Memory B cell (primary cell): ENCODE measurements around the gene CPPED1.
"Not testable (repeated sequence)": the region's sequence is repeated elsewhere in the genome, so short reads cannot be mapped to it uniquely, and the experiment has no call there.

Source experiments
- ATAC-seq: fragments of 150-1000 bp; cut with Tn5 transposase; 2 replicates; pipeline ENCODE4 v1.10.0; 2021; ENCODE audit warnings: low read depth, mild to moderate bottlenecking, moderate library complexity
- DNase-seq, 2 donors: peaks; one replicate each; pipeline ENCODE4 v3.0.0; 2022; ENCODE audit warnings: low spot score in 2 of 2
- H3K27ac Mint-ChIP-seq: one replicate; pipeline ENCODE4 v1.8.0; 2022; ENCODE audit warnings: mild to moderate bottlenecking, moderate library complexity, mixed read lengths
- H3K27me3 Mint-ChIP-seq: one replicate; pipeline ENCODE4 v1.8.0; 2022; ENCODE audit warnings: mixed read lengths
- H3K36me3 Mint-ChIP-seq: one replicate; pipeline ENCODE4 v1.8.0; 2022; ENCODE audit warnings: mild to moderate bottlenecking, mixed read lengths
- H3K4me1 Mint-ChIP-seq: one replicate; pipeline ENCODE4 v1.8.0; 2022; ENCODE audit warnings: mixed read lengths
- H3K4me3 Mint-ChIP-seq: one replicate; pipeline ENCODE4 v1.8.0; 2022; ENCODE audit warnings: mild to moderate bottlenecking, moderate library complexity, mixed read lengths
- H3K9me3 Mint-ChIP-seq: one replicate; pipeline ENCODE4 v1.8.0; 2022; ENCODE audit warnings: mixed read lengths

CPPED1 gene

DNA sequence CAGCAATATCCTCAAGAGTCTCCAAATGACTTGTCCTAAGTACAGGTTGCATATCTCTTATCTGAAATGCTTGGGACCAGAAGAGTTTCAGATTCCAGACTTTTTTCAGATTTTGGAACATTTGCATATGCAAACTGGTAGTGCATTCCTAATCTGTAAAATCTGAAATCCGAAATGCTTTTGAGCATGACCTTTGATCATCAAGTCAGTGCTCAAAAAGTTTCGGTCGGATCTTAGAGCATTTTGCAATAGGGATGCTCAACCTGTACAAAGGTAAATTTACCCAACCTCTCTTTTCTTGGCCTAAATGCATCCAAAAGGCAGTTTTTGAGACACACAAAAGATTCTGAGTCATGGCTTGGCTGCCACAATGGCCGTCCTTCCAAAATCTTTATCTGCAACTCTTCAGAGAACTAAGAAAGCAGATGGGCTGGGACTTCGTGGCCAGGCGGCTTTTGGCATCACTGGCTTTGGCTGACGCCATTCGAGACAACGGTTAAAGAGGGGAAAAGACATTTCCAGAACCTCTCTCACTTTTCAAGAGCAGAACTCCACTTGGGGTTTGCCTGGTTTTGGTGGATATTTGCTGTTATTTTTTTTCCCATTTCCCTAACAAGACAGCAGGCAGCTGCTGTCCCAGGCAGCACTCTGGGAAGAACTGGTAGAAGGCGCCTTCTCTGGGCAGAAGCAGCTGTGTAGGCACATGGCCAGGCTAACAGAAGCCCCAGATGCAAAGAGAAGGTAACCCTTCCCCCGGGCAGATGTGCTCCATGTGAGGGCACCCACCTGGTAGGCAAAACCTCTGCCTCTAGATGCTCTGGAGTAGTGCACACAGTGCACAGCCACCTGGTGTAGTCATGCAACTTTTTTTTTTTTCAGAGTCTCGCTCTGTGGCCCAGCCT, 8.9 kb downstream of the CPPED1 start:
- DNase-seq (no peak), ATAC-seq (no peak)
- H3K36me3 Mint-ChIP-seq, result peaks cover 16% of the 10 kb centered on the region
- peaks cover 5% of the 10 kb centered on the region for H3K9me3 Mint-ChIP-seq
- no peak overlapping the region for H3K4me3 Mint-ChIP-seq
- H3K27me3 Mint-ChIP-seq, result no peaks in the 10 kb centered on the region
- peaks cover 4% of the 10 kb centered on the region for H3K4me1 Mint-ChIP-seq
- H3K27ac Mint-ChIP-seq, result no peak overlapping the region

DNA sequence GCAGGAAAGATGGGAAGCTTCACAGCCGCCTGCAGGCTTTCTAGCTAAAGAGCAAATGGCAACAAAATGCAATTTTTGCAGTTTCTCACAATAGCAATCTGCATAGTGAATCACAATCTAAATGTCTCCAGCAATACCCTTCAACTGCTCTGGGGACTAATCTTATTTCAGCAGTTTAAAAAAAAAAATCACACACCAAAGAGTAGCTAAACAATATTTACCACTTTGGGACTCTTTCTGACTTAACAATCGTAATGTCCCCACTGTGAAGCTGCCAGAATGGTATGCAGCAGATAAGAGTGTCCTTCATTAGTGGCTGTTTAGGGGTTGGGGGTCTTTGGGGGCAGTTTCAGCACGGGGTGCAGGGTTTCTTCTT, 9.8 kb downstream of the CPPED1 start:
- Mint-ChIP-seq H3K4me3 (no peak overlapping the region), H3K4me1 (peaks cover 4% of the 10 kb centered on the region), H3K27ac (no peak overlapping the region), H3K9me3 (peaks cover 5% of the 10 kb centered on the region), H3K36me3 (peaks cover 18% of the 10 kb centered on the region), H3K27me3 (no peaks in the 10 kb centered on the region)
- no peak for DNase-seq
- no peak for ATAC-seq

DNA sequence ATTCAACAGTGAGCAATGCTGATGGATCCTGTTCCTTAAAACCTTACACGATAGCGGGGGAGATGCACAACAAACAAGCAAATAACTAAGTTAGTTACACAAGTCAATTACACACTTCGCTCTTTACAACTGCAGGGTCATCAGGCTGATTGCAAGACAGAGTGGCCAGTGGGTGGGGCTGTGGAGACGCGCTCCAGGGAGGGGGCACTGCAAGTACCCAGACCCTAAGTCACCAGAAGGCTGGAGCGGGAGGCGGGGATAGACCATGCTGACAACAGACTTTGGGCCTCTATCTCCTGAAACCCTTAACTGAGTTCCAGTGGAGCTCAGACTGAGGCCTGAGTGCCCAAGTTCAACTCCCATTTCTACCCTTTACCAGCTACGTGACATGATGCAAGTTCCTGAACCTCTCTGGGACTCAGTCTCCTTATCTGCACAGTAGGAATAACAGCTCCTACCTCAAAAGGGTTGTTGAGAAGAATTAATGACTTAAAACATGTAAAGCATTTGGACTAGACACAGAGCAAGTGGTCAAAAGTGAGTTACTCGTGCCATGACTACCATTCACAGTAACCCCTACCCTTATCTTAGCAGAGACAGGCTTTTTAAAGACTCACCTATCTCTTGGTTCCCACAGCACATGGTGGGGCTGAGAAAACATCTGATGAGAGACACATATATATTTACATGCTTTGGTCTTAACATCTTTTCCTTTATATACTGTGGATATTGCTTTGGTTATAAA, 10.4 kb downstream of the CPPED1 start:
- Mint-ChIP-seq H3K4me3 (no peak overlapping the region), H3K36me3 (peaks cover 18% of the 10 kb centered on the region), H3K9me3 (peaks cover 5% of the 10 kb centered on the region), H3K27ac (no peak overlapping the region), H3K27me3 (no peaks in the 10 kb centered on the region), H3K4me1 (peaks cover 4% of the 10 kb centered on the region)
- DNase-seq (no peak), ATAC-seq (no peak)

DNA sequence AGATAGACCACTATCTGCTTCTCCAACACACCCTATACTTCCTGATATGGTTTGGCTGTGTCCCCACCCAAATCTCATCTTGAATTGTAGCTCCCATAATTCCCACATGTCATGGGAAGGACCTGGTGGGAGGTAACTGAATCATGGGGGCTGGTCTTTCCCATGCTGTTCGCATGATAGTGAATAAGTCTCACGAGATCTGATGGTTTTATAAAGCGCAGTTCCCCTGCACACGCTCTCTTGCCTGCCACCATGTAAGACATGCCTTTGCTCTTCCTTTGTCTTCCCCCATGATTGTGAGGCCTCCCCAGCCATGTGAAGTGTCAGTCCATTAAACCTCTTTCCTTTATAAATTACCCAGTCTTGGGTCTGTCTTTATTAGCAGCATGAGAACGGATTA, 11.2 kb downstream of the CPPED1 start:
- not testable (repeated sequence) for H3K27ac Mint-ChIP-seq, DNase-seq, H3K9me3 Mint-ChIP-seq, H3K27me3 Mint-ChIP-seq, ATAC-seq, H3K4me3 Mint-ChIP-seq, H3K4me1 Mint-ChIP-seq
- H3K36me3 Mint-ChIP-seq, result peaks cover 18% of the 10 kb centered on the region

DNA sequence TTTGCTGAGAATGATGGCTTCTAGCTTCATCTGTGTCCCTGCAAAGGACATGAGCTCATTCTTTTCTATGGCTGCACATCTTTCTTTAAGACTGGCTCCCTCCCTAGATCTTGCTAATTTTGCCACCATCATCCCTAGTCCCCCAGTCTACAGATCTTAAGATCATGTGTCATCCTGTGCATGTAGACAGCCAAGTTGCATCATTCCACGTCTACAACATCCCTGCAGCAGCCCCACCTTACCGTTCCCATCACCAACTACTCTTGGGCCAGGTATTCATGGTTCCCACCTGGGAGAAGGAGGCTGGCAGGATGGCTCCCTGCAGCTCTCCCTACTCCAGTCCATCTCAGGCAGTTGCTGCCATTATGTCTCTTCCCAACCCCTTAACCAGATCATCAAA, 12.3 kb downstream of the CPPED1 start:
- no peak for DNase-seq
- Mint-ChIP-seq H3K4me1 (peaks cover 4% of the 10 kb centered on the region), H3K36me3 (peaks cover 18% of the 10 kb centered on the region), H3K27me3 (no peaks in the 10 kb centered on the region), H3K9me3 (peaks cover 5% of the 10 kb centered on the region), H3K4me3 (no peak overlapping the region), H3K27ac (no peak overlapping the region)
- ATAC-seq, result no peak

DNA sequence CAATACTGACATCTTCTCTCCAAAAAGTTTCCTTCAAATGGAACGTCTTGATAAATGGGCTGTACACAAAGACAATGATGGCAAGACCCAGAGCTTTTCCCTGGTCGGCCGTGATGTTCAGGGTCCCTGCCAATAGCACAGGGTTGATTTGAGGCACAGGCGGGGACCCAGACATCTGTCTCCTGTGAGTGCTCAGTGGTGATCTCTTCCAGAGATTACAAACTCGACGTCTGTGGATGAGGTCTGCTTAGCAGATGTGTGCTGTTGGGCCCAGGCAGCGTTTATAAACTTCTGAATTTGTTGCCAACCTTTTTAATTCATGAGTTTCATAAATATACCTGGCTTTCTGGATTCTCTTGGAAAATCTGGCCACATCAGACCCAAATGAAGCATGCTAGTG, 14.9 kb downstream of the CPPED1 start:
- DNase-seq (no peak), ATAC-seq (no peak)
- peaks cover 5% of the 10 kb centered on the region for H3K9me3 Mint-ChIP-seq
- no peak overlapping the region for H3K27ac Mint-ChIP-seq
- peaks cover 21% of the 10 kb centered on the region for H3K36me3 Mint-ChIP-seq
- H3K27me3 Mint-ChIP-seq, result no peaks in the 10 kb centered on the region
- peaks cover 4% of the 10 kb centered on the region for H3K4me1 Mint-ChIP-seq
- H3K4me3 Mint-ChIP-seq, result no peak overlapping the region

DNA sequence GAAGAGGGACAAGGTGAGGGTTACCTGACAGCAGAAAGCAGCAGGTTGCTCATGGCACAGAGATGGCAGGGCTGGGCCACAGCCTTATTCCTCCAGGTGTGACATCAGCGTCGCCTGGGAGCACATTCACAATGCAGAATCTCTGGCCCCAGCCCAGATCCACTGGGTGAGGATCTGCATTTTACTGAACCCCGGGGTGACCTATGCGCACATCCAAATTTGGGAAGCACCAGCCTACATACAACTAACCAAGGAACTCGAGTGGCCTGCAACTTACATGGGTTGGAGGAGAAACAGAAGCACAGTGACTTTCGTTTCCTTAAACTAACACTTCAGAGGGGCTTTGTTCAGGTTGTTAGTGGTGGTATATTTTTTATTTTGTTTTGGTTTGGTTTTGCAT, 17.6 kb downstream of the CPPED1 start:
- no peak for ATAC-seq
- no peak overlapping the region for H3K27ac Mint-ChIP-seq

DNA sequence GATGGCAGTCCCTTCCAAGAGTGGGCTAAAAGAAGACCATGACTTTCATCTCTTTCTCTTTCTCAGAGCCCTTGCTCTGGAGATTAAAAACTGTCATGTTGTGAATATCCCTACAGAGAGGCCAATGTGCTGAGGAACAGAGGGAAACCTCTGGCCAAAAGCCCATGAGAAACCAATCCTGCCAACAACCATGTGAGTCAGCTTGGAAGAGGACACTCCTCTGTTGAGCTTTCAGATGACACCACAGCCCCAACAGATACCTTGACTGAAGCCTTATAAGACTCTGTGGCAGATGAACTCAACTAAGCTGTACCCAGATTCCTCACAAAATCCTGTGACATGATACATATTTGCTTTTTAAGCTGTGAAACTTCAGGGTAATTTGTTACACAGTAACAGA, 19.6 kb downstream of the CPPED1 start:
- ATAC-seq, result no peak
- no peak for DNase-seq

More for the DNA sequence above, 17.6 kb downstream of the CPPED1 start:
- Mint-ChIP-seq H3K27me3 (no peaks in the 10 kb centered on the region), H3K9me3 (no peaks in the 10 kb centered on the region), H3K4me3 (no peak overlapping the region), H3K4me1 (peaks cover 1% of the 10 kb centered on the region), H3K36me3 (peaks cover 12% of the 10 kb centered on the region)
- no peak for DNase-seq

DNA sequence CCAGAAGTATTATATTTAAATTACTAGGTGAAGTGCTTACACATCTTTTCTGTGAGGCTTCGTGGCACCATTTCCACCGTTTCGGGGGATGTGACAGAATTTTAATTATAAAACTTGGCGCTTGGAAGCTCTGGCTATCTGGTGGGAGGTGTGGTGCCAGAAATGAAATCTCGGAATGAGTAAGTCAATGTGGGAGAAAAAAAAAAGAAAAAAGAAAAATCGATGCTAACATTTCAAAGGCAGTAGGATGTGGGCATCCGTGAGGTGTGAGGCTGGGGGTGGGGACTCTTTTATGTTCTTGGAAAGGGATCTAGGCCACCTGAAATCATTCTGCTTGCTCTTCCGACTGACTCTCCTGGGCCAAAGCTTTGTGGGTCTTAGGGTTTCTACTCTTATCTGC, 21.9 kb downstream of the CPPED1 start:
- H3K9me3 Mint-ChIP-seq, result no peaks in the 10 kb centered on the region
- H3K27me3 Mint-ChIP-seq, result no peaks in the 10 kb centered on the region
- no peak overlapping the region for H3K27ac Mint-ChIP-seq
- ATAC-seq (no peak), DNase-seq (no peak)
- peaks cover 26% of the 10 kb centered on the region for H3K36me3 Mint-ChIP-seq
- H3K4me3 Mint-ChIP-seq, result no peak overlapping the region
- H3K4me1 Mint-ChIP-seq, result no peaks in the 10 kb centered on the region

More for the DNA sequence above, 19.6 kb downstream of the CPPED1 start:
- H3K27me3 Mint-ChIP-seq, result no peaks in the 10 kb centered on the region
- H3K4me3 Mint-ChIP-seq, result no peak overlapping the region
- H3K4me1 Mint-ChIP-seq, result no peaks in the 10 kb centered on the region
- no peaks in the 10 kb centered on the region for H3K9me3 Mint-ChIP-seq
- H3K27ac Mint-ChIP-seq, result no peak overlapping the region
- peaks cover 21% of the 10 kb centered on the region for H3K36me3 Mint-ChIP-seq

DNA sequence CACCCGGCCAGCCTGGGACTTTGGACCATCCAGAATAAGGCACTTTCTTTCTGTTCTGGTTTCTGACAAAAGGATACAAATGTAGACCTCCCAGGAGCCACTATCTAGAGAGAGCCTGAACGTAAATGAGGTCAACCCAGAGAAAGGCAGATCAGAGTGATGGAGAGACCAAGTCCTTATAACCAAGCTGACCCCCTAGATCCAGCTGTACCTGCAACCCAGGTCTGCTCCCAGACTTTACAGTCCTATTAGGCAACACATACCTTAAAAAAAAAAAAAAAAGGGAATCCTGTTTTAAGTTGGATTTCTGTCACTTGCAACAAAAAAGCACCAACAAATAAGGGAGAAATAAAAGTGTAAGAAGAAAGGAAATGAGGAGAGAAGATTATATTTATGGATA, 23.2 kb downstream of the CPPED1 start:
- no peak overlapping the region for H3K4me3 Mint-ChIP-seq
- no peaks in the 10 kb centered on the region for H3K9me3 Mint-ChIP-seq
- no peaks in the 10 kb centered on the region for H3K27me3 Mint-ChIP-seq
- H3K27ac Mint-ChIP-seq, result no peak overlapping the region
- peaks cover 36% of the 10 kb centered on the region for H3K36me3 Mint-ChIP-seq
- H3K4me1 Mint-ChIP-seq, result no peaks in the 10 kb centered on the region
- no peak for DNase-seq
- no peak for ATAC-seq

DNA sequence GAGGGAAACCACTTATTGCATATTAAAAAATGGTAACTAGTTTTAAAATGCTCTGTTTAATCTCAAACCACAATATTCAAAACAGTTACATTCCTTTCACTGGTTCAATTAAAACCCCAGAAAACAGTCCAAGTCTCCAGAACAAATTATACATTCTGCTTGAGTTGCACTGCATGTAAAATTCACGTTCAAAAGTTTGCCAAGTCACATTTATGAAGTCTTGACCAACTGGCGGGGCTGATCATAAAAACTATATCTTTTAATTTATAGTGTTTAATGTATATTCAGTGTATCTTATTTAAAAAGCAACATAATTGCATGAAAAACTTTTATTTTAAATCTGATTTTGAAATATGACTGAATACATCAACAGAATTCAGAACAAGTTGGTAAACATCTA, 25.0 kb downstream of the CPPED1 start:
- H3K9me3 Mint-ChIP-seq, result no peaks in the 10 kb centered on the region
- DNase-seq (no peak), ATAC-seq (no peak)
- no peak overlapping the region for H3K4me3 Mint-ChIP-seq
- no peaks in the 10 kb centered on the region for H3K4me1 Mint-ChIP-seq
- H3K27me3 Mint-ChIP-seq, result no peaks in the 10 kb centered on the region
- no peak overlapping the region for H3K27ac Mint-ChIP-seq
- H3K36me3 Mint-ChIP-seq, result peaks cover 42% of the 10 kb centered on the region

DNA sequence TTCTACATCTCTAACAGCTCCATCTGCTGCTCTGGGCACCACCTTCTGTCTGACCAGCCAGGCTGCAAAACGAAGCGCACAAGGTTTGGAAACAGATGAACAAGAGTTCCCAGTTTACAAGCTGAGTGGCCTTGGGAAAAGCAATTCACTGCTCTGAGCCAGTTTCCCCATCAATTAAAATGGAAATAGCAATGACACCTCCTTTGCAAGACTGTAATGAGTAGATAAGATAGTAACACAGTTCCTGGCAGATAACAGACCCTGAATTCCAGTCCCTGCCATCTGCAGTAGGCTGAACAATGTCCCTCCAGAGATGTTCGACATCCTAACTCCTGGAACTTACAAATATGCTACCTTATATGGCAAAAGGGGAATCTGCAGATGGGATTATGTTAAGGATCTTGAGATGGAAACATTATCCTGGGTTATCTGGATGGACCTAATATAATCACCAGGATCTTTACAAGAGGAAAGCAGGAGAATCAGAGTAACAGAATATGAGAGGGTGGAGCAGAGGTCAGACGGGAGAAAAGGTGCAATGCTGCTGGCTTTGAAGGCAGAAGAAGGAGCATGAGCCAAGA, 27.9 kb downstream of the CPPED1 start:
- DNase-seq (no peak), ATAC-seq (no peak)
- no peak overlapping the region for H3K27ac Mint-ChIP-seq
- H3K4me1 Mint-ChIP-seq, result no peaks in the 10 kb centered on the region
- H3K9me3 Mint-ChIP-seq, result no peaks in the 10 kb centered on the region
- H3K36me3 Mint-ChIP-seq, result peaks cover 37% of the 10 kb centered on the region
- H3K27me3 Mint-ChIP-seq, result no peaks in the 10 kb centered on the region
- H3K4me3 Mint-ChIP-seq, result no peak overlapping the region

DNA sequence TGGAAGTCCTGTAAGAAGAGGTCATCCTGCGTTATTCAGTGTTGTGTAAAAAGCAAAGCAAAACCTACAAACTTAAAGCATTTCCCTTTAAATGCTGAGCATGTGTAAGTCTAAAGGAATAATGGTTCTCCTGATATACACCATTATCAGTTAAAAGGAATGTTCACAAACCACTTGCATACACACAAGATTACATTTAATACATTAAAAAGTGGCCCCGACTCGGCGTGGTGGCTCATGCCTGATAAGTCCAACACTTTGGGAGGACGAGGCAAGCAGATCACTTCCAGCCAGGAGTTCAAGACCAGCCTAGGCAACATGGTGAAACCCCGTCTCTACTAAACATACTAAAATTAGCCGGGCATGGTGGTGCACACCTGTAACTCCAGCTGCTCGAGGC, 30.5 kb downstream of the CPPED1 start:
- H3K9me3 Mint-ChIP-seq, result no peaks in the 10 kb centered on the region
- ATAC-seq, result no peak
- H3K27me3 Mint-ChIP-seq, result no peaks in the 10 kb centered on the region
- no peak overlapping the region for H3K4me3 Mint-ChIP-seq
- no peak for DNase-seq
- H3K4me1 Mint-ChIP-seq, result no peaks in the 10 kb centered on the region
- no peak overlapping the region for H3K27ac Mint-ChIP-seq
- H3K36me3 Mint-ChIP-seq, result peaks cover 27% of the 10 kb centered on the region

DNA sequence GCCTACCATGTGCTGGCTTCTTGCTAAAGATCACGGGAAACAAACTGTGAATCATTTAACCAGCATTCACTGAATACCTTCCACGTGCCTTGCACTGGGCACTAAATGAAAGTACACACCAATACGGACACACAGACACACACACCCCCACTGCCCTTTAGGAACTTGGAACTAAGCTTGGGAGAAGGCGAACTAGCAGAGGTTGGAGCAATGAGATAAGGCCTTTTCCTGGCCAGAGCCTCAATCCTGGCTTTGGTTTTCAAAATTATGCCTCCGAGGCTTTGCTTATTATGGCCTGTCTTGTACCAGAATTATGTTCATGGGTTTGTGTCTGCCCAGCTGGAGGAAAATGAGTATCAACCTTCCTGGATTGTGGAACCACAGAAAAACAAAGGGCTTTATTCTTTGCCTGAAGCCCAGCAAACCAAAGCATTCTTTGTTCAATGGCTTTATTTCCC, 32.3 kb downstream of the CPPED1 start:
- Mint-ChIP-seq H3K36me3 (peaks cover 20% of the 10 kb centered on the region), H3K27ac (no peak overlapping the region), H3K4me3 (no peak overlapping the region), H3K9me3 (no peaks in the 10 kb centered on the region), H3K27me3 (no peaks in the 10 kb centered on the region), H3K4me1 (no peaks in the 10 kb centered on the region)
- DNase-seq (no peak), ATAC-seq (no peak)
